Fibroblast of mammary gland (primary cell): Measurements from ENCODE around the gene BRWD1.

ENCODE experiments used
- DNase-seq: peaks from one replicate; pipeline ENCODE4 v3.0.0-alpha.2; 2010; ENCODE audit warnings: low read depth
- H3K4me3 ChIP-seq: 2 replicates; pipeline ENCODE4 v1.5.1; 2011; ENCODE audit warnings: low read depth, mild to moderate bottlenecking, low read length, moderate library complexity; ENCODE audit not compliant: control insufficient read depth
- TF ChIP-seq, protein P1 (sequence below): conservative IDR thresholded peaks from 2 replicates; pipeline ENCODE4 v1.5.1; 2011; ENCODE audit warnings: low read depth, low read length, inconsistent platforms; ENCODE audit not compliant: control insufficient read depth, insufficient read depth

The BRWD1 gene

DNA sequence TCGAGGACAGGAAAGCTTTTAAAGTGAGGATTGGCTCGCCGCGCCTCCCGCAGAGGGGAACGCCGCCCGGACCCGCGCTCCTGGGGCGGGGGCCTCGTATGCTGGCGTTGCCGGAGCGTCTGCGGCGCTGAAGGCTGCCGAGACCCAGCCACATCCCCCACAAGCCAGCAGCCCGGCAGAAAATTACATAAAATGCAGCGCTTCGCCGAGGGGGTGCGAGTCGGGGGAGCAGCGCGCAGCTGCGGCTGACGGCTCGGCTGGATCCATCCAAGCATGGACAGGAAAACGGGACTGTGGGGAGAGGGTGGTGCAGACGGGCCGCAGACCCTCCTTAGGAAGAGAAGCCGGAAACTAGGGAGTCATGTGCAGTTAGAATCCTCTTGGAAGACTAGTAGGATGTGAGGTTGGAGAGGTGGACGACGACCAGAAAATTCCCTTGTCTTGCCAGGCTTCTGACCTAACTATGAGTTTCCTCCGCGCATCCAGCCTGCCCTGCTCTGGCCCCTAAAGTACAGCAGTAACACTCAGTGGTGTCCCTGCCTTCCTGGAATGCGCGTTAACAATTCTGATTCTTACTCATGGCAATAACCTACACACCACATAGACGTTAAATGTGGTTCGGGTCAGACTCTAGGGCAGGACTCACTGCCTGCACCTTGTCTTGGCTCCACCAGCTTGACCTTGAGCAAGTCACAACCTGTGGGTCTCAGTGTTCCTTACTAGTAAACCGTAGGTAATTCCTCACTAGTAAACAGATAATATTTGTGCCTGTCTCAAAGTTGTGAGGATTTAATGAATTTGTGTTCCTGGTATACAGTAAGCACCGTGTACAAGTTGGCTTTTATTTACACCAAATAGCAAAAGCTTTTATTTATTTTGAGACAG is 953 bp upstream of the BRWD1 start:
- TF ChIP-seq, protein P1, sequence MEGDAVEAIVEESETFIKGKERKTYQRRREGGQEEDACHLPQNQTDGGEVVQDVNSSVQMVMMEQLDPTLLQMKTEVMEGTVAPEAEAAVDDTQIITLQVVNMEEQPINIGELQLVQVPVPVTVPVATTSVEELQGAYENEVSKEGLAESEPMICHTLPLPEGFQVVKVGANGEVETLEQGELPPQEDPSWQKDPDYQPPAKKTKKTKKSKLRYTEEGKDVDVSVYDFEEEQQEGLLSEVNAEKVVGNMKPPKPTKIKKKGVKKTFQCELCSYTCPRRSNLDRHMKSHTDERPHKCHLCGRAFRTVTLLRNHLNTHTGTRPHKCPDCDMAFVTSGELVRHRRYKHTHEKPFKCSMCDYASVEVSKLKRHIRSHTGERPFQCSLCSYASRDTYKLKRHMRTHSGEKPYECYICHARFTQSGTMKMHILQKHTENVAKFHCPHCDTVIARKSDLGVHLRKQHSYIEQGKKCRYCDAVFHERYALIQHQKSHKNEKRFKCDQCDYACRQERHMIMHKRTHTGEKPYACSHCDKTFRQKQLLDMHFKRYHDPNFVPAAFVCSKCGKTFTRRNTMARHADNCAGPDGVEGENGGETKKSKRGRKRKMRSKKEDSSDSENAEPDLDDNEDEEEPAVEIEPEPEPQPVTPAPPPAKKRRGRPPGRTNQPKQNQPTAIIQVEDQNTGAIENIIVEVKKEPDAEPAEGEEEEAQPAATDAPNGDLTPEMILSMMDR = no peak
- DNase-seq = peak; percentile 76
- H3K4me3 ChIP-seq = peak overlapping the region; percentile 66

DNA sequence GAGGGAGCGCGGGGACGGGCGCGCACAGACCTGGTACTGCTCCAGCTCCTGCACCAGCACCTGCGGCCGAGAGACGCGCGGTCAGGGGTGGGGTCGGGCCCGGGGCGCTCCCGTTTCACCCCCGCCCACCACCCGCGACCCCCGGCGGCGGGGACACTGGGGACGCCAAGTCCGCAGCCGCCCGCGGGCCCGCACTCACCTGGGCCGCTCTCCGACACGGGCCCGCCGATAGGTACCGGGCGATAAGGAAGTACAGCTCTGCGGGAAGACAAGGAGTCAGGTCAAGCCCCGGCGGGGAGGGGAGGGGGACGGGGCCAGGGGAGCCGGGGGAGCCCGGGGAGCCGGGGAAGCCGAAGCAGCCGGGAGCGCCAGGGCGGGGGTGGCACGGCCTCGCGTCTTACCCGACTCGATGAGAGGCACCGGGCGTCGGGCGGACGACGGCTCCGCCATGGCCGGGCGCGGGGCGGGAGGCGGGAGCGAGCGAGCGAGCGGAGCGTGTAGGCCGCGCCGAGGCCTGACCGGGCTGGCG is 326 bp downstream of the BRWD1 start:
- TF ChIP-seq, protein P1 = no peak
- DNase-seq = no peak
- peak overlapping the region; percentile 66 for H3K4me3 ChIP-seq

DNA sequence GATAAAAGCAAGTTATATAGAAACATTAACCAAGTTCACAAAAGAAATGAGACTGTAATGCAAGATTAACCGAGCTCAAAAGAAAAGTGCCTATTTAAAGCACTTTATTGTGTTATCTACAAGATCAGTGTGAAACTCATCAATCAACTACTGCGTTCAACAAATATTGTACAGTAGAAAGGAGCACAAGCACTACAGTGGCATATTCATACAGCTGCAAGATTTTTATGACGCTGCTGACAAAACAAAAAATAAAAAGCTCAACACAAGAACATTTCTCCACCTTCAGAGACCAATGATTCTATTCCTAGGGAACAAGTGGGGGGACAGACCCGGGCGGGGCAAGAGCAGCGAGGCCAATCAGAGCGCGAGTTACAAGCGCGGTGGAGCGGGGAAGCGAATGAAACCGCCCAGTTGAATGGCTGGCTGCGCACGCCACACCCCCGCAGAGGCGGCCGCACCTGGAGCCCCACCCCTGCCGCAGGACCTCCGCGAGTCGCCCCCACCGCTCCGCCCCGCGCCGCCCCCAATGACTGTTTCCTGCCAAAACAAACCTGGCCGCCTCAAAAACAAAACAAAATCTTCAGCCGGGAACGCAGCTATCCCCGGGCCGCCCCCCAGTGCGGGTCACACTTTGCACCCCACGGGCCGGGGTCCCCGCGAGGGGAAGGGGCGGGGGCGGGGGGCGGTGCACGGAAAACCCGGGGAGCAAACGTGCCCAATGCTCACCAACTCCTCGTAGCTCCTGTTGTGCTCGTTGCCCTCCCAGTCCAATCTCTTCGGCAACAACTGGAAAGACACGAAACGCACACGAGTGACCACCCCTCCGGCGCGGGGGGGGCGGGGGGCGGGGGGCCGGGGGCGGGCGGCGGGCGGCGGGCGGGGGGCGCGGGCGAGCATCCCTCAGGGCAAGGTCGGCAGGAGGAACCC is 1.1 kb downstream of the BRWD1 start:
- TF ChIP-seq, protein P1 = no peak
- peak overlapping the region; percentile 66 for H3K4me3 ChIP-seq
- DNase-seq = peak; percentile 85

DNA sequence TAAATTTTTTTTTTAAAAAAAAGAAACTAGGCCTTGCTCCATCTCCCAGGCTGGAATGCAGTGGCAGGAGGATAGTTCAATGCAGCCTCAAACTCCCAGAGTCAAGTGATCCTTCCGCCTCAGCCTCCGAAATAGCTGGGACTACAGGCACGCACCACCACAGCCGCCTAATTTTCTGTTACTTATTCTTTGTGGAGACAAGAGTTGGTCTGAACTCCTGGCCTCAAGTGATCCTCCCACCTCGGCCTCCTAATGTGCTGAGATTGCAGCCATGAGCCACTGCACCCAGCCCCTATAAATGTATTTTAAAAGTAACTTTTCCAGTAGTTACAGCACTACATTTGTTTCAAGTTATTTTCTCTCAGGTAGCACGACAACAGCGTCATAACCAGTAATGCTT is 2.3 kb downstream of the BRWD1 start:
- TF ChIP-seq, protein P1 = no peak
- no peak for DNase-seq
- no peak overlapping the region for H3K4me3 ChIP-seq

DNA sequence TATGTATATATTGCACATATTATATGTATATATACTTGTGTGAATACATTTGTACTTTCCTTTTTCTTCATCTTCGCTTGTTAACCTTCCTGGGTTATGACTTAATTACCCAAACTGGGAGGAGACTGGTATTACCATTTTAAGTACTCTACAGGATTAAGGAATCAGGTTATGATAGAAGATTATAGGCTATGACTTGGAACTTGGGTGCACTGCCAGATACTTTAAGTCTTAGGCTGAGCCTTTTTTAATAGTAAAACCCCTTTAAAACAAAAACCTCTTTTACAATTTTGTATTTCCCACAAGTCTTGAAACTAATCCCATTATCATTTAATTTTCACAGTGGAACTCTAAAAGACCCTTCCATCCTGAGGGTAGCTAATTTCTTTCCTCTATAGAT is 6.0 kb downstream of the BRWD1 start:
- TF ChIP-seq, protein P1 = no peak
- DNase-seq = no peak
- no peak overlapping the region for H3K4me3 ChIP-seq

DNA sequence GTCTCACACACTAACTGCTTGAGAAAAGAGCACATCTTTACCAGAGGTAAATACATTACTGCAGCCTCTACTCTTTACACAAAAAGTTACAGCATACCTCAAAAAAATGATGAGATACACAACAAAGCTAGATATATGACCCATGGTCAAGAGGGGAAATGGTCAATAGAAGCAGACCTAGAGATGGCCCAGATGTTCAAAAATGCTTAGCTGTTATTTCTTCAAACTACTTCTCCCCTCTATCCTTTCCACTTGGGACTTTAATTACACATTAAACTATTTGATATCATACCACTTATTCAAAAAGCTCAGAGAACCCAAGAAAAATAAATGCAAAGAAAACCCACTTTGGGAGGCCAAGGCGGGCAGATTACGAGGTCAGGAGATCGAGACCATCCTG is 12.8 kb downstream of the BRWD1 start:
- no peak overlapping the region for H3K4me3 ChIP-seq
- TF ChIP-seq, protein P1 = no peak

More for the DNA sequence above, 12.8 kb downstream of the BRWD1 start:
- DNase-seq = no peak
